M059J (cell line): Measurements from ENCODE around the gene TUBB. TPM values are rescaled to one million over a fixed set of nuclear protein-coding genes. Genes with fewer than 3 reads are reported as not detected.

Source experiments
- DNase-seq: peaks from one replicate; pipeline ENCODE4 v3.0.0-alpha.2; 2012; ENCODE audit warnings: low read depth
- total RNA-seq: library from RNA; depleted of rRNA; stranded (reverse); fragments of >200 nt; shearing (Covaris generic); gene quantifications from 2 replicates; pipeline ENCODE4 v1.2.3, GENCODE V29; 2014; rRNA removed

The TUBB gene
- total RNA-seq, result 1,768 and 1,968 TPM in 2 replicates

- DNase-seq, result peak; percentile 100
Observed at GRCh38 chr6:30719791-30720737, at the start of gene TUBB. Gene TUBB (plus strand): TSS chr6:30720352. CDS start chr6:30720507, 155 bp downstream.

- no peak for DNase-seq
Observed at GRCh38 chr6:30670760-30671527, 49.2 kb upstream of the TUBB start.

GRCh38 chr6:30672445-30673253 is 47.5 kb upstream of the TUBB start, which contains the start of gene DHX16:
Gene DHX16 (minus strand): TSS chr6:30673006. CDS start chr6:30672841, 165 bp downstream.
- peak; percentile 99 for DNase-seq

- no peak for DNase-seq
Observed at GRCh38 chr6:30676660-30677285, 43.4 kb upstream of the TUBB start.

GRCh38 chr6:30678964-30679726 is 41.0 kb upstream of the TUBB start:
- peak; percentile 46 for DNase-seq

GRCh38 chr6:30679765-30680535 is 40.2 kb upstream of the TUBB start:
- no peak for DNase-seq

GRCh38 chr6:30681766-30682142 is 38.4 kb upstream of the TUBB start:
- no peak for DNase-seq

GRCh38 chr6:30682143-30683117 is 37.7 kb upstream of the TUBB start:
- DNase-seq, result peak; percentile 92

- peak; percentile 57 for DNase-seq
Observed at GRCh38 chr6:30683183-30683979, 36.8 kb upstream of the TUBB start.

- peak; percentile 50 for DNase-seq
Observed at GRCh38 chr6:30683980-30684338, 36.2 kb upstream of the TUBB start.

- DNase-seq, result peak; percentile 48
Observed at GRCh38 chr6:30684386-30685156, 35.6 kb upstream of the TUBB start.

GRCh38 chr6:30685157-30686008 is 34.8 kb upstream of the TUBB start:
- peak; percentile 52 for DNase-seq

- DNase-seq, result peak; percentile 78
Observed at GRCh38 chr6:30686009-30686907, 33.9 kb upstream of the TUBB start, which contains the start of gene PPP1R18. Gene PPP1R18 (minus strand): TSS chr6:30686645. CDS start chr6:30686018, 627 bp downstream.

GRCh38 chr6:30686908-30687658 is 33.1 kb upstream of the TUBB start:
- DNase-seq, result peak; percentile 99
